HG03378 (cell line): ENCODE data around the gene SNTG2.
"Not testable (repeated sequence)": the region's sequence is repeated elsewhere in the genome, so short reads cannot be mapped to it uniquely, and the experiment has no call there.

Experiments
- ATAC-seq: cut with Tn5 transposase; IDR thresholded peaks from one replicate; pipeline ENCODE4 v1.9.1; 2021; ENCODE audit warnings: mild to moderate bottlenecking, moderate library complexity; ENCODE audit not compliant: unreplicated experiment

Gene SNTG2

GRCh38 chr2:1353543-1353942 lies 402.9 kb downstream of the SNTG2 start:
- no peak for ATAC-seq

- ATAC-seq = no peak
These were observed 409.5 kb downstream of the SNTG2 start for GRCh38 chr2:1360144-1360543.

- no peak for ATAC-seq
These were observed 410.1 kb downstream of the SNTG2 start for GRCh38 chr2:1360557-1361250.

GRCh38 chr2:1363367-1363766 lies 412.7 kb downstream of the SNTG2 start:
- no peak for ATAC-seq

DNA sequence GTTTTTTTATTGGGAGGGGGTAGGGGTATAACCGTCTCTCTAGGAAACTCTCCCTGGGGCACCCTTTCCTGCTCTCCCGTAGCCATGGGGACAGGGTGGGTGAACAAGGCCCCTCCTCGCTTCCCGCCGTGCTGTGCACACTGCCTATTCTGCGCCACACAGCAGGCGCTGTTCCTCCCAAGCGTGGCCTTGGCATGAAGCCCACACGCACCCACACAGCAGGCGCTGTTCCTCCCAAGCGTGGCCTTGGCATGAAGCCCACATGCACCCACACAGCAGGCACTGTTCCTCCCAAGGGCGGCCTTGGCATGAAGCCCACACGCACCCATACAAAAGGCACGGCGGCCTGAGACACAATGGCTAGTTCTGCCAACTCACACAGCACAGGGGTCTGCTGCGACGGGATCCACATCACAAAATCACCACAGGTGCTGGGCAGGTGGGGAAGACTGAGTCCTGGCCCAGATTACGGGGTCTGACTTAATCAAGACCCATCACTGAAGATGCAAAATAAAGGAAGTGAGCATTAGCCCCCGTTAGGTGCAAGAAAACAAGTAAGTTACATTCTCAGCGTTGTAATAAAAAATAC lies 416.0 kb downstream of the SNTG2 start:
- ATAC-seq = no peak

GRCh38 chr2:1367601-1368000 lies 417.0 kb downstream of the SNTG2 start:
- ATAC-seq = no peak

DNA sequence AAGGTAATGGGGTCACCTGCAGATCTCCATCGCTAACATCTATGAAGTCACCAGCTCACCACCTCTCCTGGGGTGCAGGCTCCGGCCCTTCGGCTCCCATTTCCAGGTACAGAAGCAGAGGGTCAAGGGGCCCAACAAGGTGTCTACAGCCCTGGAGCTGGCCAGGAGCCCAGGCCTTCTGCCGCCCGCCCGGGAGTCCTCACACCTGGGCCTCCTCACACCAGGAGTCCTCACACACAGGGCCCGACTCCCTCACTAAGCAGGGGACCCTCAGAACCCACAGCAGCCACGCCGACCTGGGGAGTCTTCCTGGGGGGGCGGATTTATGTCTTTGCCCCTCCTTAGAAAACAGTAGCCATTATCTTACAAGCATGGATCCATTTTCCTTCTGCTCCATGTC lies 419.3 kb downstream of the SNTG2 start:
- no peak for ATAC-seq

DNA sequence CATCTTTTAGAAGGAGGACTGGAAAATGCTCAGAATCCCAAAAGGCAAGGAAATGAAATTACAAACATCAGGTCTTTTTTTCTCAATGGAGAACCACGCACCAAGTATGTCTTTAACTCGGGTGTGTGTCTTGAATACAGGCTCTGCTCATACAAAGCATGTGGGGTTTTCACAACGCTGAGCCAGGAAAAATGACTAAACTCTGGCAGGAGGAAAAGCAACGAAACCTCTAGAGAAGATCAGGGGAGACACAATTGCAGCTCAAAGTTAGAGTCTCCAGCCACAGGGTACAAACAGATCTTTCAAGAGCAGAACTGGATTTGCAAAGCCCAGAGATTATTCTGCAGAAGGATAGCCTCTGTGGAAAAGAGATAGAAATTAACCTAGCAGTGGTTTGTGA lies 419.8 kb downstream of the SNTG2 start:
- no peak for ATAC-seq

GRCh38 chr2:1371082-1371481 lies 420.4 kb downstream of the SNTG2 start:
- ATAC-seq = no peak

- ATAC-seq = no peak
These were observed 423.2 kb downstream of the SNTG2 start for GRCh38 chr2:1373830-1374229.

- ATAC-seq = no peak
These were observed 423.6 kb downstream of the SNTG2 start for GRCh38 chr2:1374287-1374686.

GRCh38 chr2:1375794-1376193 lies 425.1 kb downstream of the SNTG2 start:
- ATAC-seq = no peak

DNA sequence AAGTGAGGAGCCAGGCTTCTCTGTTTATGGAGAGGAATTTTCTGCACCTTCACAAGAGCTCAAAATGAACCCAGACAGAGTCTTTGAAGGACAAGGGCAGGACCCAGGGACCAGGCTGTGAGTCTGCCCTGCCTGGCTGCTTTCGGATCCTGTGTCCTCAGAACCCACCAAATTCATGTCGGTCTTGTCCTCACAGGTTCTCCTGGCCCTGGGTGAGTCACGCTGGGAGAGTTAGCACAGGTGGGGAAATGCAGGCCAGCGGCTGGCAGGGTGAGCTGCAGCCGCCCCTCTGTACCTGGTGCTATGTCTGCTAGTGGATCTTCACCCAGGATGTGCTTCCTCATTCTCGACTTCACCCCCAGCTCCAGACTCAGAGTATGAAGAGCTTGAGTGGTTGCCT lies 426.8 kb downstream of the SNTG2 start:
- ATAC-seq = no peak

GRCh38 chr2:1378456-1379150 lies 428.0 kb downstream of the SNTG2 start:
- no peak for ATAC-seq

DNA sequence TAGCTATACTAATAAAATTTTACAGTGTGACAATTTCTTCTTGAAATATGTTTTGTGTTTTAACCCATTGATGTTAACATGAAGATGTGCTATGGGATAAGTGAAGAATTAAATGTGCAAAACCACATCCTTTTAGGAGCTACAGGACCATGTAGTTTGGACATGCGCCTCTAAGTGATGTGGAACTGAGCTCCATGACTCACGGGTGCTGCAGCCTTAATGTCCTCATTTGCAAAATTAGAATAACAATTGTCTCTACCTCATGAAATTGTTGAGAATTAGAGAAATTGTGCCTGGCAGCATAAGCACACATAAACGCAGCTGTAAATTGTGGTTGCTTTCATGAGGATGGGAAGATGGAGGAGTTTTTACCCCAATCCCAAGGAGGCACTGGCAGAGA lies 431.0 kb downstream of the SNTG2 start:
- ATAC-seq = no peak

DNA sequence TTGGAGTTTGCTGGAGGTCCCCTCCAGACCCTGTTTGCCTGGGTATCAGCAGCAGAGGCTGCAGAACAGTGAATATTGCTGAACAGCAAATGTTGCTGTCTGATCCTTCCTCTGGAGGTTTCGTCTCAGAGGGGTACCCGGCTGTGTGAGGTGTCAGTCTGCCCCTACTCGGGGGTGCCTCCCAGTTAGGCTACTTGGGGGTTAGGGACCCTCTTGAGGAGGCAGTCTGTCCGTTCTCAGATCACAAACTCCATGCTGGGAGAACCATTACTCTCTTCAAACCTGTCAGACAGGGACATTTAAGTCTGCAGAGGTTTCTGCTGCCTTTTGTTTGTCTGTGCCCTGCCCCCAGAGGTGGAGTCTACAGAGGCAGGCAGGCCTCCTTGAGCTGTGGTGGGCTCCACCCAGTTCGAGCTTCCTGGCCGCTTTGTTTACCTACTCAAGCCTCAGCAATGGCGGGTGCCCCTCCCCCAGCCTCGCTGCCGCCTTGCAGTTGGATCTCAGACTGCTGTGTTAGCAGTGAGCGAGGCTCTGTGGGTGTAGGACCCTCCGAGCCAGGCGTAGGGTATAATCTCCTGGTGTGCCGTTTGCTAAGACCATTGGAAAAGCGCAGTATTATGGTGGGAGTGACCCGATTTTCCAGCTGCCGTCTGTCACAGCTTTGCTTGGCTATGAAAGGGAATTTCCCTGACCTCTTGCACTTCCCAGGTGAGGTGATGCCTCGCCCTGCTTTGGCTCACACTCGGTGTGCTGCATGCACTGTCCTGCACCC lies 437.5 kb downstream of the SNTG2 start:
- not testable (repeated sequence) for ATAC-seq

GRCh38 chr2:1390118-1390517 lies 439.5 kb downstream of the SNTG2 start:
- ATAC-seq = not testable (repeated sequence)

DNA sequence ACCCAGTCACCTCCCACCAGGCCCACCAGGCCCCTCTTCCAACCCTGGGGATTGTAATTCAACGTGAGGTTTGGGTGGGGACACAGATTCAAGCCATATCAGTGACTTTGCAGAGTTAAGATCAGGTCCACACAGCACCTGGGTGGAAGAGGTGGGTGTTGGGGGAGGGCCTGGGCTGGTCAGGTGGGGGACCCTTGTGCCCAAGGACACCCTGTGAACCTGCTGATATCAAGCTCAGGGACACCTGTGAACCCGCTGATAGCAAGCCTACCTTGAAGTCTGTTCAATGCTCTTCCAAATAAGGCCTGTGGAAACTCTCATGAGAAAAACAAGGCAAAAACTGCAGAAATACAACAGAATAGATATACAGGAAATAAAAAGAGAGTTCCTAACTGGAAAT lies 442.7 kb downstream of the SNTG2 start:
- ATAC-seq = no peak

DNA sequence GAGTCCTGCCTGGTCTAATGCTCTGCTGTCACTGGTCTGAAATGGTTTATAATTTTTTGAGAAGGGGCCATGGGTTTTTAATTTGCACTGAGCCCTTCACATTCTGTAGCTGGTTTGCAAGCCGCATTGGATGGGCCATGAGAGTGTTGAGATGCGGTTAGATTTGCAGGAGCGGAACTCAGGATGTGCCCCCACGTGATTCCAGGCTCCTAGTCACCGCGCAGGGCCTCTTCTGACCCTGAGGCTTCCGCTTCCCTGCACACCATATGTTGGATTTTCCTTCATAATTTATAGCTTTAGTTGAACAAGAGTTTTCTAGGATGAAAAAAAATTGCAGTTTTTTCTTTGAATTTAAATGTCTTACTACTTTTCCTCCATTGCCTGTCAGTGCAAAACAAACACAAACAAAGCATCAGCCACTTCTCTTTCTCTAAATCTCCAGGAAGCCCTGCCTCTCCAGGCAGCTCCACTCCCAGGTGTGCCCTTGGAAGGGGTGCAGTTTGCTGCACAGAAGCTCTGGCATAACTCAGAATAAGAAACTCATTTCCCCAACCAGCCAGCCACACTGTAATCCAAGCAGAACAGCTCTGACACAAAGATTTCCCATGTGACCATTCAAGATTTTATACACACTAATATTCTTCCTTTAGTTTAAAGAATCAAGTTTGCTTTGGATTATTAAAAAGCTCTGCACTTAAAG lies 444.2 kb downstream of the SNTG2 start:
- ATAC-seq = no peak

DNA sequence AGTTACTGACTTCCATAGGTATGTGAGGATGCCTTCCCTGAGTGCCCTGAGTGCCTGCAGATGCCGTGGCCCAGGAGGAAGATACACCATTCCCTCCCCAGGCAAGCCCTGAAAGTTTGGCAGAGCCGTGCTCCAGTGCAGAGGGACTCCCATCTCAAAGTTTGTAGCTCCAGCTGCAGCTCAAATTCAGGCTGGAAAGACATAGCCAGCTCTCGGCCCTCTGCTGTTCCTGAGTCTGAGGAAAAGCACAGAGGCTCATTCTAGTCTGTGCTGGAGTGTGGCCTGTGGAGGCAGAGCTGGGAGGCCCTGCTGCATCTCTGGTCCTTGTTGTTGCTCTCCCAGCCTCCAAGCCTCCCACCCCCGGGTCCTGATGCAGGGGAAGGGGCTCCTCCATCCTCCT lies 446.7 kb downstream of the SNTG2 start:
- ATAC-seq = no peak

- no peak for ATAC-seq
These were observed 447.5 kb downstream of the SNTG2 start for GRCh38 chr2:1398191-1398590.
